Heart left ventricle (tissue), 13 donors: ENCODE data around the gene SLC66A2.
"Not testable (repeated sequence)": the region's sequence is repeated elsewhere in the genome, so short reads cannot be mapped to it uniquely, and the experiment has no call there.

Experiments used
- POLR2A ChIP-seq, 2 donors: fragments of 450-650 bp; IDR thresholded peaks; one replicate each; pipeline ENCODE4 v1.6.1; 2017; ENCODE audit warnings: antibody characterized with exemption in 2 of 2, mild to moderate bottlenecking in 2 of 2, moderate library complexity in 2 of 2
- TF ChIP-seq, protein P1 (sequence below), 12 donors: fragments of 200-600 bp; sonication (generic) in 4 of 12; IDR thresholded peaks; one replicate each; pipeline versions ENCODE4 v1.5.0 to v1.8.0; 2018 to 2022; ENCODE audit warnings: antibody characterized with exemption in 12 of 12, mild to moderate bottlenecking in 5 of 12
- donor health status: ischemic (EF 13 %, LVEDD 7.1; RV severe dilation, severe dysfunction).
- donor health status: DM: no; HTN: yes; CAD: no.
- donor health status: DM: no; HTN: no; CAD: no.
- donor health status: ischemic (EF 25% LVEDD 6.9; RV normal size, moderate dysfunction).
- donor health status: ischemic (EF 25% LVEDD 5.7; RV mildly dilated, moderate dysfunction).
- donor health status: ischemic (EF 35%, LVEDD 5.7; RV mildly dilated, moderate dysfunction).
- donor health status: nonischemic (EF 11% LVEDD 7.7; RV severe dilation, severe dysfunction).
- donor health status: DM: yes; HTN: yes; CAD: no.
- donor health status: PGD.
- donor health status: ischemic (EF 29% LVEDD 5.4; RV normal size, mild dysfunction).
- donor health status: nonischemic (EF 23%, LVEDD 6.1; RV moderate dilation, normal function).

DNA sequence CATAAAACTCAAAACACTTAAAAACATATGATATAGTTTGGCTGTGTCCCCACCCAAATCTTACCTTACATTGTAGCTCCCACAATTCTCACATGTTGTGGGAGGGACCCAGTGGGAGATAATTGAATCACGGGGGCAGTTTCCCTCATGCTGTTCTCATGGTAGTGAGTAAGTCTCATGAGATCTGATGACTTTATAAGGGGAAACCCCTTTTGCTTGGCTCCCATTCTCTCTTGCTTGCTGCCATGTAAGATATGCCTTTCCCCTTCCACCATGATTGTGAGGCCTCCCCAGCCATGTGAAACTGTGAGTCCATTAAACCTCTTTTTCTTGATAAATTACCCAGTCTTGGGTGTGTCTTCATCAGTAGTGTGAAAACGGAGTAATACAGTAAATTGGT lies 48.2 kb upstream of the SLC66A2 start:
- TF ChIP-seq, protein P1, sequence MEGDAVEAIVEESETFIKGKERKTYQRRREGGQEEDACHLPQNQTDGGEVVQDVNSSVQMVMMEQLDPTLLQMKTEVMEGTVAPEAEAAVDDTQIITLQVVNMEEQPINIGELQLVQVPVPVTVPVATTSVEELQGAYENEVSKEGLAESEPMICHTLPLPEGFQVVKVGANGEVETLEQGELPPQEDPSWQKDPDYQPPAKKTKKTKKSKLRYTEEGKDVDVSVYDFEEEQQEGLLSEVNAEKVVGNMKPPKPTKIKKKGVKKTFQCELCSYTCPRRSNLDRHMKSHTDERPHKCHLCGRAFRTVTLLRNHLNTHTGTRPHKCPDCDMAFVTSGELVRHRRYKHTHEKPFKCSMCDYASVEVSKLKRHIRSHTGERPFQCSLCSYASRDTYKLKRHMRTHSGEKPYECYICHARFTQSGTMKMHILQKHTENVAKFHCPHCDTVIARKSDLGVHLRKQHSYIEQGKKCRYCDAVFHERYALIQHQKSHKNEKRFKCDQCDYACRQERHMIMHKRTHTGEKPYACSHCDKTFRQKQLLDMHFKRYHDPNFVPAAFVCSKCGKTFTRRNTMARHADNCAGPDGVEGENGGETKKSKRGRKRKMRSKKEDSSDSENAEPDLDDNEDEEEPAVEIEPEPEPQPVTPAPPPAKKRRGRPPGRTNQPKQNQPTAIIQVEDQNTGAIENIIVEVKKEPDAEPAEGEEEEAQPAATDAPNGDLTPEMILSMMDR (IDR thresholded peaks at IDR 0.05): not testable (repeated sequence)
- not testable (repeated sequence) for TF ChIP-seq POLR2A (IDR thresholded peaks at IDR 0.05)
